ENCODE measurements around the gene SRL. TPM values are rescaled to one million over a fixed set of nuclear protein-coding genes. Genes with fewer than 3 reads are reported as not detected.
A peak's percentile ranks its signal among the peaks of the same experiment; 100 is the strongest.

SRL gene
- total and polyA plus RNA-seq, 4 donors = 0.30 to 2.9 (median 1.2) TPM

GRCh38 chr16:4270091-4270490 is 28.2 kb upstream of the SRL start:
- WGBS, 2 donors = 90 to 95% methylated on average over 5 of the region's 5 CpGs
- no peak overlapping the region for H3K4me3 ChIP-seq
- no peaks in the 10 kb centered on the region for H3K27me3 ChIP-seq (ENCODE audit: control insufficient read depth in 3 of 3, insufficient read depth in 3 of 3, low read length in 2 of 3)
- ATAC-seq (ENCODE audit: insufficient read depth, low FRiP score) = no peak
- H3K27ac ChIP-seq (ENCODE audit: low read depth in 1 of 2, low read length in 1 of 2) = no peak overlapping the region
- H3K9ac ChIP-seq (ENCODE audit: insufficient read depth in 1 of 2, low read length in 2 of 2) = no peak overlapping the region
- DNase-seq = no peak
- H3K36me3 ChIP-seq (ENCODE audit: control insufficient read depth in 4 of 4, insufficient read depth in 4 of 4, low read length in 4 of 4) = no peaks in the 10 kb centered on the region
- H3K4me1 ChIP-seq (ENCODE audit: control insufficient read depth in 5 of 5, insufficient read depth in 5 of 5, low read length in 5 of 5) = peaks cover 0 to 17% (median 0%) of the 10 kb centered on the region in 5 donors
- H3K9me3 ChIP-seq (ENCODE audit: control insufficient read depth in 4 of 4, insufficient read depth in 3 of 4, low read length in 3 of 4) = no peaks in the 10 kb centered on the region
- TF ChIP-seq, protein P1, sequence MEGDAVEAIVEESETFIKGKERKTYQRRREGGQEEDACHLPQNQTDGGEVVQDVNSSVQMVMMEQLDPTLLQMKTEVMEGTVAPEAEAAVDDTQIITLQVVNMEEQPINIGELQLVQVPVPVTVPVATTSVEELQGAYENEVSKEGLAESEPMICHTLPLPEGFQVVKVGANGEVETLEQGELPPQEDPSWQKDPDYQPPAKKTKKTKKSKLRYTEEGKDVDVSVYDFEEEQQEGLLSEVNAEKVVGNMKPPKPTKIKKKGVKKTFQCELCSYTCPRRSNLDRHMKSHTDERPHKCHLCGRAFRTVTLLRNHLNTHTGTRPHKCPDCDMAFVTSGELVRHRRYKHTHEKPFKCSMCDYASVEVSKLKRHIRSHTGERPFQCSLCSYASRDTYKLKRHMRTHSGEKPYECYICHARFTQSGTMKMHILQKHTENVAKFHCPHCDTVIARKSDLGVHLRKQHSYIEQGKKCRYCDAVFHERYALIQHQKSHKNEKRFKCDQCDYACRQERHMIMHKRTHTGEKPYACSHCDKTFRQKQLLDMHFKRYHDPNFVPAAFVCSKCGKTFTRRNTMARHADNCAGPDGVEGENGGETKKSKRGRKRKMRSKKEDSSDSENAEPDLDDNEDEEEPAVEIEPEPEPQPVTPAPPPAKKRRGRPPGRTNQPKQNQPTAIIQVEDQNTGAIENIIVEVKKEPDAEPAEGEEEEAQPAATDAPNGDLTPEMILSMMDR (IDR thresholded peaks at IDR 0.05; ENCODE audit: control extremely low read depth, extremely low read depth) = no peak

- 93 to 95% methylated on average over 6 of the region's 6 CpGs for WGBS, 2 donors
- no peak overlapping the region for H3K4me3 ChIP-seq
- no peaks in the 10 kb centered on the region for H3K27me3 ChIP-seq (ENCODE audit: control insufficient read depth in 3 of 3, insufficient read depth in 3 of 3, low read length in 2 of 3)
- DNase-seq (no peak), ATAC-seq (ENCODE audit: insufficient read depth, low FRiP score) (no peak)
- peaks cover 0 to 30% (median 5%) of the 10 kb centered on the region in 5 donors for H3K4me1 ChIP-seq (ENCODE audit: control insufficient read depth in 5 of 5, insufficient read depth in 5 of 5, low read length in 5 of 5)
- TF ChIP-seq, protein P1 (IDR thresholded peaks at IDR 0.05; ENCODE audit: control extremely low read depth, extremely low read depth) = no peak
- H3K9me3 ChIP-seq (ENCODE audit: control insufficient read depth in 4 of 4, insufficient read depth in 3 of 4, low read length in 3 of 4) = peaks cover 0 to 2% (median 0%) of the 10 kb centered on the region in 4 donors
- peaks cover 0 to 13% (median 8%) of the 10 kb centered on the region in 4 donors for H3K36me3 ChIP-seq (ENCODE audit: control insufficient read depth in 4 of 4, insufficient read depth in 4 of 4, low read length in 4 of 4)
- no peak overlapping the region for H3K9ac ChIP-seq (ENCODE audit: insufficient read depth in 1 of 2, low read length in 2 of 2)
- no peak overlapping the region for H3K27ac ChIP-seq (ENCODE audit: low read depth in 1 of 2, low read length in 1 of 2)
Observed at GRCh38 chr16:4266372-4266771, 24.5 kb upstream of the SRL start.

DNA sequence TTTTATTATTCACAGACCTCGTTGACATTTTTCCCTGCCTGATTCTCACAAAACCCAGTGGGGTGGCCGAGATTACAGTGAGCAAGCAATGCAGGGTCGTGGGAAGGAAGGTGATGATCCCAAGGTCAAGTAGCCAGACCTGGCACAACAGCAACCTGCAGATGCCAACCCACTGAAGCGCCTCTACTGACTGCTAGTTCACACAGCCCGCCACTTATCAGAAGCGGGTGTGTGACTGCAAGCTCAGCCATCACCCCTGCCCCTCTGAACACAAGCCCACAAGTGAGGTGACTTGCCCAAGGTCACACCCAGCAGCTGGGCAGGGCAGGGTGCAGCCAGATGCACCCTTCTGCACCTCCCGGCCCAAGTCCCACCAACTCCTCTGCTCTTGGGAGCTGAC is 23.8 kb upstream of the SRL start:
- no peak for ATAC-seq (ENCODE audit: insufficient read depth, low FRiP score)
- Histone ChIP-seq H3K9ac (ENCODE audit: insufficient read depth in 1 of 2, low read length in 2 of 2) (no peak overlapping the region), H3K27me3 (ENCODE audit: control insufficient read depth in 3 of 3, insufficient read depth in 3 of 3, low read length in 2 of 3) (no peaks in the 10 kb centered on the region), H3K9me3 (ENCODE audit: control insufficient read depth in 4 of 4, insufficient read depth in 3 of 4, low read length in 3 of 4) (peaks cover 0 to 2% (median 0%) of the 10 kb centered on the region in 4 donors), H3K4me1 (ENCODE audit: control insufficient read depth in 5 of 5, insufficient read depth in 5 of 5, low read length in 5 of 5) (peaks cover 0 to 23% (median 5%) of the 10 kb centered on the region in 5 donors), H3K36me3 (ENCODE audit: control insufficient read depth in 4 of 4, insufficient read depth in 4 of 4, low read length in 4 of 4) (peaks cover 0 to 13% (median 8%) of the 10 kb centered on the region in 4 donors), H3K4me3 (no peak overlapping the region), H3K27ac (ENCODE audit: low read depth in 1 of 2, low read length in 1 of 2) (no peak overlapping the region)
- 83 to 89% methylated on average over 7 of the region's 7 CpGs for WGBS, 2 donors
- no peak for DNase-seq
- TF ChIP-seq, protein P1 (IDR thresholded peaks at IDR 0.05; ENCODE audit: control extremely low read depth, extremely low read depth) = no peak

- Histone ChIP-seq H3K27me3 (ENCODE audit: control insufficient read depth in 3 of 3, insufficient read depth in 3 of 3, low read length in 2 of 3) (no peaks in the 10 kb centered on the region), H3K36me3 (ENCODE audit: control insufficient read depth in 4 of 4, insufficient read depth in 4 of 4, low read length in 4 of 4) (peaks cover 0 to 22% (median 8%) of the 10 kb centered on the region in 4 donors), H3K27ac (ENCODE audit: low read depth in 1 of 2, low read length in 1 of 2) (peak overlapping the region in 1 of 2 donors; percentile 21), H3K4me3 (no peak overlapping the region), H3K4me1 (ENCODE audit: control insufficient read depth in 5 of 5, insufficient read depth in 5 of 5, low read length in 5 of 5) (peaks cover 0 to 19% (median 5%) of the 10 kb centered on the region in 5 donors), H3K9me3 (ENCODE audit: control insufficient read depth in 4 of 4, insufficient read depth in 3 of 4, low read length in 3 of 4) (peaks cover 0 to 2% (median 0%) of the 10 kb centered on the region in 4 donors), H3K9ac (ENCODE audit: insufficient read depth in 1 of 2, low read length in 2 of 2) (no peak overlapping the region)
- TF ChIP-seq, protein P1 (IDR thresholded peaks at IDR 0.05; ENCODE audit: control extremely low read depth, extremely low read depth) = no peak
- ATAC-seq (ENCODE audit: insufficient read depth, low FRiP score) = no peak
- DNase-seq = peak in 1 of 3 donors; percentile 33
- WGBS, 2 donors = 72 to 83% methylated on average over 5 of the region's 5 CpGs
Observed at GRCh38 chr16:4264546-4264945, 22.7 kb upstream of the SRL start.
